HFF-Myc (cell line): ENCODE data around the gene UVRAG.
A peak's percentile ranks its signal among the peaks of the same experiment; 100 is the strongest.

Source experiments
- DNase-seq: peaks from one replicate; pipeline ENCODE4 v3.0.0-alpha.2; 2011; ENCODE audit warnings: low read depth; ENCODE audit errors: extremely low read depth
- H3K4me3 ChIP-seq: replicated peaks from 2 replicates; pipeline ENCODE4 v1.5.1; 2011; ENCODE audit warnings: low read depth, mild to moderate bottlenecking, control low read depth, low read length
- CTCF ChIP-seq: IDR thresholded peaks from 2 replicates; pipeline ENCODE4 v1.5.1; 2012; ENCODE audit warnings: mild to moderate bottlenecking, low read depth, low read length, control low read depth; ENCODE audit errors: missing control alignments

UVRAG gene

GRCh38 chr11:76159983-76160661, 345.1 kb downstream of the UVRAG start:
- DNase-seq: no peak
- no peak overlapping the region for H3K4me3 ChIP-seq
- TF ChIP-seq CTCF: no peak

DNA sequence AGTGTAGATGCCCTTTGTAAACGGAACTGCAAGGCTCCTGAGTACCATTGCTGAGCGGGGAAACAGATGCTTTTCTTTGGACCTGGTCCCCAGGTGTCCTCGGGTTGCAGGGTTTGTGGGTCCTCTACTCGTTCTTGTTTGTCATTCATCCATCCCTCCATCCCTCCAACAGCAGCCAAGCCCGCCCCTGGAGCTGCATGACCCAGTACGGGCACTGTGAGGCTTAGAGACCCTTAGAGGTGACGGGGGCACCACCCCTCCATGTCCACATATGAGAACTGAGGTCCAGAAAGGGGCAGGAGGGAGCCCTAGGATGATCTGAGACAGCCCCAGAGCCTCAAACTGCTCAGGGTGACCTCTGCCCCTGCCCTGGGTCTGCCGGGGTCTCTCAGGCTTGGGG, 345.8 kb downstream of the UVRAG start:
- no peak overlapping the region for H3K4me3 ChIP-seq
- no peak for TF ChIP-seq CTCF
- no peak for DNase-seq

DNA sequence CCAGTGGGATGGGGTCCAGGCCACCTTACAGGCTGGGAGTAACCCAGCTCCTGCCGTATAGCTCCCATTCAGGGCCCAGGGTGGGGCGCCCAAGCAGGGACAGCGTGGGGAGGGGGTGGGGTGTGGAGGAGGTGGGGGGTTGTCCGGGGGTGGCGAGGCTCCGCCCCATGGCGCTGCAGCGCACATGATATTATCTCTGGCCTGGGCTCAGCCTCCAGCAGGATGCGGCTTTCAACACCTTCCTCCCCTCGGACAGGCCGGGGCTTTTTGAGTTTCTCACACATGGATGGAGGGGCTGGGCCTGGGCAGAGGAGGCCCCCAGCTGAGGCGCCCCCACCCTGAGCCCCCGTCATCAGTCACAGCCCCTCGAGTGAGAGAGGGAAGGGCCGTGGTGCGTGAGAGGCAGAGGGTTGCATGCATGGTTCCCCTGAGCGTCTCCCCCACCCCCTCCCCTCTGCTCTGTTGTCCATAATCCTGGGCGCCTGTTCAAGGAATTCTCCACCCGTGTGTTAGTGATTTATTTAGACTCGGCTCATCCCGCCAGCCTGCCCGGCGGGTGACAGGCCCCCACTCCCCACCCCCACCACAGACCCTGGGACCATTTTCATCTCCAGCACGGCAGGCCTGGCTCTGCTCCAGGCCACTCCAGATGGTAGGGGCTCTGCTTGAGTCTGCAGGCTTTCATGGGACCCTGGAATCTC, 346.4 kb downstream of the UVRAG start:
- H3K4me3 ChIP-seq: no peak overlapping the region
- peak; percentile 27 for DNase-seq
- no peak for TF ChIP-seq CTCF

GRCh38 chr11:76162336-76163288, 347.6 kb downstream of the UVRAG start:
- DNase-seq: no peak
- H3K4me3 ChIP-seq: no peak overlapping the region
- TF ChIP-seq CTCF: no peak

DNA sequence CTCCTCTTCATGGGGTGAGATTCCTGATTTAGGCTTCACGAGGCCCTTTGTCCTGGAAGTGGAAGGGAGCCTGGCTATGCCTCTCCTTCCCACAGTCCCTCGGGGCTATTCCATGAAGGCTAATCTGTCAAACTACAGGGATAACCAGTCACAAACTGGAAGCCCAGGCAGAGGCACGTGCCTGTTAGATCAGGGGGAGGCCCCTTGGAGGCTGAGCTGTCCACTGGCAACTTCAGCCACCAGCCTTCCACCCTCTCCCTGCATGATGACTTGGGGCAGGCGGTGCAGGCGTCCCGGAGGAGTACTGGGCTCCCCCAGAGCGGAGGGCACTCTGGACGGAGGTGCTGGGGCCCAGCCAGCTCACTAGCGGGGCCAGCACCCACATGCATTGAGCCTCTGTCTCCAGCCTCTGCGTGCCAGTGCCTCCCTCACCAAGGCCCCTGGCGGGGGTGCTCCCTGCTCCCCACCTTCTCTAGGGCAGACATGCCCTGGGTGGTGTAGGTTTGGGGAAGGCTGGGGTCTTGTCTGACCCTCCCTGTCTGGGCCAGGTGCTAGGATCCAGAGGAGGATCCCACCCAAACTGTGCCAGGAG, 348.4 kb downstream of the UVRAG start:
- H3K4me3 ChIP-seq: no peak overlapping the region
- no peak for DNase-seq
- TF ChIP-seq CTCF: no peak

DNA sequence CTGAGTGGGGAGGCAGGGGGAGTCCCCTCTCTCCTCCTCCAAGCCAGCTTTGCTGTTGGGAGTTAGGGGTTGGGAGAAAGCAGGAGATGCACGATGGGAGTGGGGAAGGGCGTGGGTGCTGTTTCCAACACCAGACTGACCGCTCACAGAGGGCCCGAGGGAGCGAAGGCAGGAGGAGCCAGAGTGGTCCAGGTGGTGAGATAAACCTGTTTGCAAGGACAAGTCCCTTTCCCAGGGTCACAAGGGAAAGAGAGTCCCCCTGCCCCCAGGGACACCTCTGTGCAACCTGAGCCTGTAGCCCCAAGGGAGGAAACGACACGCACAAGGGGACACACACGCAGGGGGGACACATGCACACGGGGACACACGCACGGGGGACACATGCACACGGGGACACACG, 349.1 kb downstream of the UVRAG start:
- no peak for TF ChIP-seq CTCF
- H3K4me3 ChIP-seq: no peak overlapping the region
- DNase-seq: no peak
